Stomach (tissue), 4 donors: Measurements from ENCODE around the gene SLC25A26.
"Not testable (repeated sequence)": the region's sequence is repeated elsewhere in the genome, so short reads cannot be mapped to it uniquely, and the experiment has no call there.

ENCODE experiments used
- CTCF ChIP-seq, 7 experiments: fragments of 450-650 bp in 4 of 7; fragments of 200-600 bp in 3 of 7; sonication (generic) in 3 of 7; IDR thresholded peaks; one replicate each; pipeline ENCODE4 v1.5.1; 2016 to 2019; ENCODE audit warnings: antibody characterized with exemption in 7 of 7, control low read depth in 2 of 7, mild to moderate bottlenecking in 1 of 7
- EP300 ChIP-seq: sonication (generic); formaldehyde crosslinking; IDR thresholded peaks from one replicate; pipeline ENCODE4 v1.6.1; 2017; ENCODE audit warnings: antibody characterized with exemption
- POLR2A ChIP-seq, 4 donors: fragments of 450-650 bp; IDR thresholded peaks; one replicate each; pipeline ENCODE4 v1.6.1; 2016; ENCODE audit warnings: antibody characterized with exemption in 4 of 4, control low read depth in 2 of 4, mild to moderate bottlenecking in 1 of 4, moderate library complexity in 1 of 4
- POLR2AphosphoS5 ChIP-seq, 3 donors: sonication (generic); formaldehyde crosslinking; IDR thresholded peaks; one replicate each; pipeline ENCODE4 v1.6.1; 2016; ENCODE audit warnings: antibody characterized with exemption in 3 of 3

- TF ChIP-seq POLR2A (IDR thresholded peaks at IDR 0.05); CTCF (IDR thresholded peaks at IDR 0.05); EP300; POLR2AphosphoS5 (IDR thresholded peaks at IDR 0.05): not testable (repeated sequence)
Measured at GRCh38 chr3:66226093-66226492, 5.3 kb downstream of the SLC25A26 start.
